GM12891 (cell line): ENCODE results near the gene DLK1.

Experiments
- DNase-seq: peaks from one replicate; pipeline ENCODE4 v3.0.0; 2011; ENCODE audit warnings: low spot score; ENCODE audit not compliant: insufficient read length
- FAIRE-seq: peaks from 2 replicates; lab custom pipeline; 2011; peaks lifted over from hg19 to GRCh38; lab: Jason Lieb, UNC
- PAX5 ChIP-seq: IDR thresholded peaks from 2 replicates; pipeline ENCODE4 v1.6.1; 2011; ENCODE audit warnings: low read length, moderate library complexity, mild to moderate bottlenecking; ENCODE audit not compliant: insufficient read depth, severe bottlenecking
- POLR2A ChIP-seq: IDR thresholded peaks from 2 replicates; pipeline ENCODE4 v1.6.1; 2011; ENCODE audit warnings: low read depth, low read length, control low read depth
- POLR2AphosphoS5 ChIP-seq: IDR thresholded peaks from 2 replicates; pipeline ENCODE4 v1.6.1; 2011; ENCODE audit warnings: low read depth, low read length, control low read depth
- POU2F2 ChIP-seq: IDR thresholded peaks from 2 replicates; pipeline ENCODE4 v1.6.1; 2011; ENCODE audit warnings: low read depth, mild to moderate bottlenecking, control low read depth, low read length, moderate library complexity
- SPI1 ChIP-seq: IDR thresholded peaks from 2 replicates; pipeline ENCODE4 v1.6.1; 2011; ENCODE audit warnings: low read depth, low read length, control low read depth
- TAF1 ChIP-seq: IDR thresholded peaks from 2 replicates; pipeline ENCODE4 v1.6.1; 2011; ENCODE audit warnings: low read depth, low read length, control low read depth

The DLK1 gene

GRCh38 chr14:100683578-100683977, 43.1 kb upstream of the DLK1 start:
- FAIRE-seq (no peak), DNase-seq (no peak)
- no peak for TF ChIP-seq POLR2A
- TF ChIP-seq TAF1: no peak
- no peak for TF ChIP-seq SPI1
- TF ChIP-seq POU2F2: no peak
- no peak for TF ChIP-seq POLR2AphosphoS5
- no peak for TF ChIP-seq PAX5

GRCh38 chr14:100684154-100684553, 42.5 kb upstream of the DLK1 start:
- TF ChIP-seq TAF1: no peak
- TF ChIP-seq POLR2AphosphoS5: no peak
- TF ChIP-seq PAX5: no peak
- no peak for TF ChIP-seq POU2F2
- no peak for TF ChIP-seq SPI1
- TF ChIP-seq POLR2A: no peak
- DNase-seq: no peak
- no peak for FAIRE-seq

GRCh38 chr14:100684961-100685360, 41.7 kb upstream of the DLK1 start:
- FAIRE-seq (no peak), DNase-seq (no peak)

GRCh38 chr14:100686858-100687257, 39.8 kb upstream of the DLK1 start:
- FAIRE-seq (no peak), DNase-seq (no peak)
- no peak for TF ChIP-seq POU2F2

More at GRCh38 chr14:100684961-100685360, 41.7 kb upstream of the DLK1 start:
- no peak for TF ChIP-seq POLR2A
- no peak for TF ChIP-seq PAX5

- no peak for DNase-seq
Observed at GRCh38 chr14:100687386-100687785, 39.3 kb upstream of the DLK1 start.

GRCh38 chr14:100688051-100688450, 38.6 kb upstream of the DLK1 start:
- no peak for DNase-seq
- no peak for FAIRE-seq
- TF ChIP-seq POLR2A (no peak), POU2F2 (no peak), SPI1 (no peak), POLR2AphosphoS5 (no peak), PAX5 (no peak), TAF1 (no peak)

More at GRCh38 chr14:100687386-100687785, 39.3 kb upstream of the DLK1 start:
- TF ChIP-seq SPI1 (no peak), TAF1 (no peak), PAX5 (no peak), POLR2A (no peak), POU2F2 (no peak), POLR2AphosphoS5 (no peak)
- FAIRE-seq: no peak

- FAIRE-seq (no peak), DNase-seq (no peak)
- TF ChIP-seq SPI1 (no peak), POU2F2 (no peak), TAF1 (no peak), POLR2A (no peak), POLR2AphosphoS5 (no peak), PAX5 (no peak)
Observed at GRCh38 chr14:100688598-100689461, 37.9 kb upstream of the DLK1 start.

GRCh38 chr14:100690672-100691071, 36.0 kb upstream of the DLK1 start:
- TF ChIP-seq TAF1 (no peak), POLR2A (no peak), SPI1 (no peak), POLR2AphosphoS5 (no peak), POU2F2 (no peak), PAX5 (no peak)
- FAIRE-seq (no peak), DNase-seq (no peak)

- DNase-seq (no peak), FAIRE-seq (no peak)
- TF ChIP-seq POLR2AphosphoS5: no peak
- TF ChIP-seq POU2F2: no peak
- TF ChIP-seq POLR2A: no peak
- no peak for TF ChIP-seq TAF1
- no peak for TF ChIP-seq PAX5
- no peak for TF ChIP-seq SPI1
Observed at GRCh38 chr14:100691395-100692056, 35.2 kb upstream of the DLK1 start.

GRCh38 chr14:100692256-100692655, 34.4 kb upstream of the DLK1 start:
- TF ChIP-seq SPI1 (no peak), POLR2AphosphoS5 (no peak), TAF1 (no peak), POLR2A (no peak), POU2F2 (no peak), PAX5 (no peak)
- no peak for FAIRE-seq
- no peak for DNase-seq
